Activated CD4-positive, alpha-beta memory T cell treated with anti-CD3 and anti-CD28 coated beads for 36 hours (primary cell): ENCODE data around the gene ALG8. TPM values are rescaled to one million over a fixed set of nuclear protein-coding genes. Genes with fewer than 3 reads are reported as not detected.

Experiments used
- CTCF ChIA-PET: fragments of 350-600 bp; sonication (Branson Sonifier 250); formaldehyde crosslinking; loops from one replicate; lab custom pipeline; 2021; ENCODE audit warnings: antibody characterized with exemption, inconsistent platforms; lab: Charles Lee
- POLR2A ChIA-PET: fragments of 350-600 bp; sonication (Branson Sonifier 250); formaldehyde crosslinking; loops from one replicate; lab custom pipeline; 2021; ENCODE audit warnings: antibody characterized with exemption; lab: Charles Lee
- DNase-seq: peaks from one replicate; pipeline ENCODE4 v3.0.0-alpha.2; 2020
- H3K27ac Mint-ChIP-seq: one replicate; pipeline ENCODE4 v1.8.0; 2021; ENCODE audit warnings: mixed read lengths
- H3K27me3 Mint-ChIP-seq: one replicate; pipeline ENCODE4 v1.8.0; 2021; ENCODE audit warnings: mixed read lengths
- H3K36me3 Mint-ChIP-seq: one replicate; pipeline ENCODE4 v1.8.0; 2021; ENCODE audit warnings: mixed read lengths
- H3K4me1 Mint-ChIP-seq: one replicate; pipeline ENCODE4 v1.8.0; 2021; ENCODE audit warnings: low read depth, mixed read lengths
- H3K4me3 Mint-ChIP-seq: one replicate; pipeline ENCODE4 v1.8.0; 2021; ENCODE audit warnings: mild to moderate bottlenecking, mixed read lengths
- H3K9me3 Mint-ChIP-seq: one replicate; pipeline ENCODE4 v1.8.0; 2021; ENCODE audit warnings: mixed read lengths
- intact Hi-C: fragments of 100-400 bp; cut with micrococcal nuclease; formaldehyde crosslinking; loops from one replicate; pipeline ENCODE4 v1.15.1; 2023
- total RNA-seq, 2 experiments: library from RNA; stranded (reverse); gene quantifications; one replicate each; pipeline ENCODE4 v1.2.3, GENCODE V29; 2021

Gene ALG8
- total RNA-seq, 2 experiments from 2014 or later = 45.8 to 45.9 TPM

DNA sequence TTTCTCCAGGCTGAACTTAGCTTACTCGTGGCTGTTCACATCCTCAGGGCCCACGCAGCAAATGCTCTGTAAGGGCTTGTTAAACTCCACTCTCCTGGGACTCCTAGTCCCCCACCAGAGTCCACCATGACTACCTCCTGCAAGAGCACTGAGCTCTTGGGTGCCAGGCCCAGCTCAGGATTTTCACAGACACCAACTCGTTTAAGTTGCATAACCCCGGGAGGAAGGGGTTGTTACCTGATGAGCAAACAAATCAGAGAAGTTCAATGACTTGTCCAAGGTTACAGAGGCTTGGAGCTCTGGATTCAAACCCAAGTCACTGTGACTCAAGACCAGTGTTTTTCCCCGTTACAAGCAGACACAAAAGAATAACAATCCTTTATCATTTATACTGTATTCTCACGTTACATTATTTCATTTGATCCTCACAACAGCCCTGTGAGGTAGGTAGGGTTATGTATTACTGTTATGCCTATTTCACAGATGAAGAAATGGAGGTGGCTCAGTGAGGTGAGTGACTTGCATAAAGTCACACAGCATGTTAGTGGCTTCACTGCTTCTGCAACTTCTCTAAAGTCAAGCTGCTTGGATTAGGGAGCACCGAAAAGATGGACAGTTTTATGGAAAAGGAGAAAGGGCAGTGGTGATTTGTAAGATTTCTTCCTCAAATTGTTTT is 31.6 kb upstream of the ALG8 start:
- H3K9me3 Mint-ChIP-seq = peaks cover under 1% of the 10 kb centered on the region
- no peak overlapping the region for H3K4me3 Mint-ChIP-seq
- H3K27me3 Mint-ChIP-seq = no peaks in the 10 kb centered on the region
- ChIA-PET CTCF (no interaction called here), POLR2A (no interaction called here)
- DNase-seq = no peak
- intact Hi-C loops = no loop called here
- no peaks in the 10 kb centered on the region for H3K4me1 Mint-ChIP-seq
- no peak overlapping the region for H3K27ac Mint-ChIP-seq
- H3K36me3 Mint-ChIP-seq = peaks cover 10% of the 10 kb centered on the region

DNA sequence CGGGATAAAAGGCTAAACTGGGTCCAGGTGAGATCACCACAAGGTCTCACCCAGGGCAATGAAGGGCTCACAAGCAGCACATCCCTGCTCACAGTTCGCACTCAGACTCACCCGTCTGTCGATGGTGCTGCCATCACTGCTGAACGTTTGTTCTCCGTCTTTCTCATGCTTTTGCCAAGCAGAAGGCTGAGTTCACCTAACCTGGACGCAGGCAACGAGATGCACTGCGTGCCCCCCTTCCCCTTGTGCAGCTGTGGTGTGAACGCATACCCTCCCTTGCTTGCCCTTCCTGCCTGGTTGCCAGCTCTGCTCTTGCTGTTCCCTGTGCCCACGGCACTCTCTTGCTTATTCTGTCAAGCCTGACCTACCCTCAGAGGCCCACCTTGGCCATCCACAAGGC is 31.0 kb upstream of the ALG8 start:
- intact Hi-C loops = no loop called here
- H3K9me3 Mint-ChIP-seq = no peaks in the 10 kb centered on the region
- no peak for DNase-seq
- POLR2A ChIA-PET = no interaction called here
- H3K27ac Mint-ChIP-seq = no peak overlapping the region
- H3K36me3 Mint-ChIP-seq = peaks cover 10% of the 10 kb centered on the region
- CTCF ChIA-PET = no interaction called here
- no peak overlapping the region for H3K4me3 Mint-ChIP-seq
- H3K4me1 Mint-ChIP-seq = no peaks in the 10 kb centered on the region
- H3K27me3 Mint-ChIP-seq = no peaks in the 10 kb centered on the region

DNA sequence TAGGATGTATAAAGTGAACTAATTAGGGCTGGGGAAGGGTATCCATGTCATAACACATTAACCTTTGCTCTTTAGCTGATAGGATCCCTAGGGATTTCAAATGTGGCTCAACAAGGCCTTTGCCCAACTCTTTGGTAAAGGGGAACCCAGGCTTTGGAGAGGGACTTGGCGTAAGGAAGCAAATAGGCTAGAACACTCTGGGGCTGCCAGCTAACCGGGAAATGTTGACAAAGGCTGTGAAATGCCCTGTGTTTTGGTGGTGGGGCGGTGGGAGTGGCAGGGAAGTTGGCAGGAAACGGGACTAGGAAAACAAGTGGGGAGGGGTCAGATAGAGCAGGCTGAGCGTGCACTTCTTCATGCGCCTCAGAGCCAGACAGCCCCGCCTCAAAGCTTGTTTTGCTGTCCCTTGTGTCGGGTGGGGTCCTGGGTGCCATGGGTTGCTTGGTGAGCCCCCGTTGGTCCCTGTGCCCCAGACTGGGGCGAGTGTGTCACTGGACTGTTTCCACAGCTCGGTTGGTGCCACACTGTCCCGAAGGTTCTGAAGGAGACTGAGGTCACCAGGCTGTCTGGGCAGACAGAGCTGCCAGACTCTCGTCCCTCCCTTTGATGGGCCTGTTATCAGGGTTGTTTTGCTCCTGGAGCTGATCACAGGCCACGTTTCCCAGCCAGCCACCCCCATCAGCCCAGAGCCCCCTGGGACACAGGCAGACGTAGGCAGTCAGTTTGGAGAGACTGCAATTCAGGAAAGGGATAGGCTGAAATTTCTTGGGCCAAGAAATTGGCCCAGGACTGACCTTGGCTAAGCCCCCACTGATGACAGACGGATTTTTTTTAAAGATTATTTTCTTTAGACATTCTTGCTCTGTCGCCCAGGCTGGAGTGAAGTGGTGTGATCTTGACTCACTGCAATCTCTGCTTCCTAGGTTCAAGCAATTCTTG is 29.4 kb upstream of the ALG8 start:
- H3K4me3 Mint-ChIP-seq = no peak overlapping the region
- ChIA-PET CTCF (no interaction called here), POLR2A (no interaction called here)
- H3K9me3 Mint-ChIP-seq = no peaks in the 10 kb centered on the region
- no peak for DNase-seq
- intact Hi-C loops = no loop called here
- H3K36me3 Mint-ChIP-seq = peaks cover 6% of the 10 kb centered on the region
- no peaks in the 10 kb centered on the region for H3K4me1 Mint-ChIP-seq
- H3K27ac Mint-ChIP-seq = no peak overlapping the region
- H3K27me3 Mint-ChIP-seq = no peaks in the 10 kb centered on the region

DNA sequence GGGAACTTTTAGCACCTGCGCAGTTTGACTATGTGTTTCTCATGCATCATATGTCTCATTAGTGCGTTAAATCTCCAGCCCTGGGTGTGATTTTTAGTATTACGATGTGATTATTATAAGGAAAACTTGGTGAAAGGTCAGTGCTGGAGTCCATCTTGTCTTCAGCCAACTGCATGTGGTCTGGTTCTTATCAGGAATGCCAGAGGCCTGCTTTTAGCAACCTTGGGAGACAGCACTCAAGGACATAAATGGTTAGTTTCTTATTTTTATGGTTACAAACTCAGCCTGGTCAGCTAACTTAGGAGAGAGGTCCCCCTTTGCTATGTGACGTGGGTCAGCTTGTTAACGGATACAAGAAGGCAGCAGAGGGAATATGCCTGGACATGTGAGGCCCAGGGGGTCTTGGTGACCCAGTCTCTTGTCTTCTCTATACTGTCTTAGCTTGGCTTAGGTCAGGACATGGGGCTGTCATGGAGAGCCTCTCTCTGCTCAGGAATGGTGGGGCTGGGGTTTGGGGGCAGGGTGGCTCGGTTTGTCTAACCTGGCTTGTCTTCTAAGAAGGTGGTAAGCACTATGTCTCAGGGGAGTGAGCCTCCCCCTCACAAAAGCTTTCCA is 27.5 kb upstream of the ALG8 start:
- Mint-ChIP-seq H3K9me3 (no peaks in the 10 kb centered on the region), H3K27me3 (no peaks in the 10 kb centered on the region), H3K4me1 (no peaks in the 10 kb centered on the region), H3K36me3 (no peaks in the 10 kb centered on the region), H3K27ac (no peak overlapping the region), H3K4me3 (no peak overlapping the region)
- intact Hi-C loops = no loop called here
- no peak for DNase-seq
- ChIA-PET CTCF (no interaction called here), POLR2A (no interaction called here)

DNA sequence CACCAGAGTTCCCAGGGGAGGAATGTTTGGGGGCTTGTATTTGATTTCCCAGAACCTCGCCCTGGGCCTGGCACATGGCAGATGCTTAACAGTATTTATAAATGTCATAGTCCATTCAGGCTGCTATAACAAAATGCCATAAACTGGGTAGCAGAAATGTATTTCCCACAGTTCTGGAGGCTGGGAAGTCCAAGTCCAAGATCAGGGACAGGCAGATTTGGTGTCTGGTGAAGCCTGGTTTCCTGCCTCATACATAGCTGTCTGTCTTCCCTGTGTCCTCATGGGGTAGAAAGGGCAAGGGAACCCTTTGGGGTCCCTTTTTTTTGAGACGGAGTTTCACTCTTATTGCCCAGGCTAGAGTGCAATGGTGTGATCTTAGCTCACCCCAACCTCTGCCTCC is 25.0 kb upstream of the ALG8 start:
- H3K36me3 Mint-ChIP-seq = no peaks in the 10 kb centered on the region
- no peaks in the 10 kb centered on the region for H3K4me1 Mint-ChIP-seq
- H3K4me3 Mint-ChIP-seq = no peak overlapping the region
- no peak for DNase-seq
- CTCF ChIA-PET = no interaction called here
- no peaks in the 10 kb centered on the region for H3K27me3 Mint-ChIP-seq
- POLR2A ChIA-PET = no interaction called here
- intact Hi-C loops = no loop called here
- no peak overlapping the region for H3K27ac Mint-ChIP-seq
- H3K9me3 Mint-ChIP-seq = no peaks in the 10 kb centered on the region

- Mint-ChIP-seq H3K4me1 (no peaks in the 10 kb centered on the region), H3K9me3 (no peaks in the 10 kb centered on the region), H3K36me3 (no peaks in the 10 kb centered on the region), H3K4me3 (no peak overlapping the region), H3K27me3 (no peaks in the 10 kb centered on the region), H3K27ac (no peak overlapping the region)
- ChIA-PET CTCF (no interaction called here), POLR2A (no interaction called here)
- DNase-seq = no peak
- intact Hi-C loops = no loop called here
Observed at GRCh38 chr11:78163828-78164227, 24.4 kb upstream of the ALG8 start.

DNA sequence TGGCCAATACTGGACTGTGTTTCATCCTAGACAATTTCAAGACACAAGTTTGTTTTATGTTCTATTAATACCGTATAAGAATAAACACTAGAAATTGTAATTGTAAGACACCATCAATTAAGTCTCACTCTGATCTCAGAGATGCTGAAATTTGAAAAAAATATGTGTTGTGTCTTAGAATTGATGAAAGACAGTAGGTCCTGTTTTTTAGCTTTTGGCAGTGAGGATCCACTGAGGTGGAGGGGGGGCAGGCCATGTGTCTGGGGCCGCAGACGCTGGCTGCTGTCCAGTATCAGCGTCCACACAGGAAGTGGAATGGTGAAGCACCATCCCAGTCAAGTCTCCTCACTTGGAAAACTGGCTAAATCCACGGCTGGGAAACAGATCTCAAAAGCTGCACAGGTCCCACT is 22.5 kb upstream of the ALG8 start:
- Mint-ChIP-seq H3K36me3 (no peaks in the 10 kb centered on the region), H3K27me3 (no peaks in the 10 kb centered on the region), H3K4me3 (no peak overlapping the region), H3K9me3 (no peaks in the 10 kb centered on the region), H3K27ac (no peak overlapping the region), H3K4me1 (no peaks in the 10 kb centered on the region)
- POLR2A ChIA-PET = no interaction called here
- intact Hi-C loops = no loop called here
- CTCF ChIA-PET = no interaction called here
- DNase-seq = no peak

GRCh38 chr11:78161346-78161745 is 21.9 kb upstream of the ALG8 start:
- Mint-ChIP-seq H3K4me3 (no peak overlapping the region), H3K9me3 (no peaks in the 10 kb centered on the region), H3K36me3 (no peaks in the 10 kb centered on the region), H3K4me1 (no peaks in the 10 kb centered on the region), H3K27ac (no peak overlapping the region), H3K27me3 (no peaks in the 10 kb centered on the region)
- intact Hi-C loops = no loop called here
- no peak for DNase-seq
- ChIA-PET POLR2A (no interaction called here), CTCF (no interaction called here)

DNA sequence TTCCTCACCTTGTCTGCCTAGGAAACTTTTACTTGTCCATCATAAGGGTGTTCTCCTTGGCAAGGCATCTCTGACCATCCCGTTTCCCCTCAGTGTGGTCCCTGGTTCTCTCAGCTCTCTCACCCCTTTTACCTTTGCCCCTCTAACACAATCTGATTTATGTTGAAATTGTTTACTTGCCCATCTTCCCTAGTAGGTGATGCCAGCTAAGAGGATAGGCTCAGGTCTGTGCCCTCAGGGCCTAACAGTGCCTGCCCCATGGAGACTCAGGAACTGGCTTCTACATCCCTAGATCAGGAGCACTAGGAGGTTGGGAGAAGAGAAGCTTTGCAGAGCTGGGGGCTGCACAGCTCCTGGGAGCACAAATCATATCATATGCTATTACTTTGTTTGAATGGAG is 21.1 kb upstream of the ALG8 start:
- no peak overlapping the region for H3K27ac Mint-ChIP-seq
- no peaks in the 10 kb centered on the region for H3K9me3 Mint-ChIP-seq
- no peaks in the 10 kb centered on the region for H3K4me1 Mint-ChIP-seq
- no peak overlapping the region for H3K4me3 Mint-ChIP-seq
- H3K36me3 Mint-ChIP-seq = no peaks in the 10 kb centered on the region
- POLR2A ChIA-PET = no interaction called here
- no peaks in the 10 kb centered on the region for H3K27me3 Mint-ChIP-seq
- intact Hi-C loops = no loop called here
- DNase-seq = no peak
- CTCF ChIA-PET = no interaction called here

DNA sequence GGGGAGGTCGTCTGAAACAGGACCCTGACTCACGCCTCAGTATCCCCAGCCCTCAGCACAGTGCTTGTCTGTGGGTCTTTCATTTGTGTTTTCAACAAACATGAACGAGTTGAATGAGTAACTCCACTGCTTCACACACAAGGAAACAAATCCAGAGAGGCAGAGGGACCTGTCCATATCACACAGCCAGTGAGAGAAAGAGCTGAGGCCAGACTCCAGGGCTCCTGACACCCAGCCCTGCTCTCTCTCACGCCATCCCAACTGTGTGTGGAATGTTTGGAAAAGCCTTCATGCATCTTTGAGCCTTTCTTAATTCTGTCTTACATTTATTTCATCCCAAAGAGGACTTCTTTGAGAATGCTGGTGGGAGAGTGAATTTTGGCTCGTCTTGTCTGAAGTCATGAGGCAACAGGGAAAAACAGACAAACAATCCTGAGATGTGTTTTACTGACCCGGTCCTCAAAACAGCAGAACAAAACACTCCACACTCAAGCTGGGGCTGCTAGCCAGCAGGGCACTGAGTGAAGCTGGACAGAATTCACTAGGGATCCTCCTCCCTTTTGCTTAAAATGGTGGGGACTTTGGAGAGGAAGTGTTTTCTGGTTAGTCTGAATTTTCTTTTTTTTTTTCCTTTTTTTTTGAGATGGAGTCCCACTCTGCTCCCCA is 19.7 kb upstream of the ALG8 start:
- Mint-ChIP-seq H3K36me3 (no peaks in the 10 kb centered on the region), H3K27me3 (no peaks in the 10 kb centered on the region), H3K4me3 (no peak overlapping the region), H3K27ac (no peak overlapping the region), H3K4me1 (no peaks in the 10 kb centered on the region), H3K9me3 (no peaks in the 10 kb centered on the region)
- POLR2A ChIA-PET = no interaction called here
- CTCF ChIA-PET = no interaction called here
- DNase-seq = no peak
- intact Hi-C loops = no loop called here

DNA sequence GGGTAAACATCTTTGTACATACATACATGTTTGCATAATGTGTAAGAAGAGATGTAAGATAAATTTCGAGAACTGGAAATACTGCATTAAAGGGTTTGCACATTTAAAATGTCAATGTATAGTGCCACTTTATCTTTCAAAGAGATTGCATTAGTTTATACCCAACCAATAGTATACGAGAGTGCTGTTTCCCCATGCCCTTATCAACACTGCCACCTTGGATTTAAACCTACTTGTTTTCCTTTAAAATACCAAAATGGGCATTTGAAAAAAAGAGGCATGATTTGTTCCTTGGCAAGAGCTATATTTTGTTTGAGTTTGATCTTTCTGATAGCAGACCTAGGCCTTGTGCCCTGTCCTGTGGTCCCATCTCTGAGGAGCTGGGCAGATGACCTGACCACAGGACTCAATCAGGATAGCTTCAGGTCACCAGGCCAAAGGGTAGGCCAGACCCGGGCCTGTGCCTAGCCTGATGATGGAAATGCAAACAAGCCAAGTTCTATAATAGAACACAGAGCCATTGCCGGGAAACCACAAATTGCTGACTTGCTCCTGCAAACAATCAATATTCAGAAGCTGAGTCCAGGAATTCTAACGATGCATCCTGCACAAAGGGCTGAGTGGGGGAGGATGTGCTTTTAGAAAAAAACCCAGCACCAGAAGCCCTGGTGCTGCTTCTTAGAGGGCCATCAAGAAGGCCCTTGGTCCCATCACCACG is 16.9 kb upstream of the ALG8 start:
- CTCF ChIA-PET = no interaction called here
- H3K27ac Mint-ChIP-seq = no peak overlapping the region
- H3K9me3 Mint-ChIP-seq = no peaks in the 10 kb centered on the region
- no peak overlapping the region for H3K4me3 Mint-ChIP-seq
- POLR2A ChIA-PET = no interaction called here
- no peaks in the 10 kb centered on the region for H3K27me3 Mint-ChIP-seq
- DNase-seq = no peak
- H3K4me1 Mint-ChIP-seq = no peaks in the 10 kb centered on the region
- H3K36me3 Mint-ChIP-seq = no peaks in the 10 kb centered on the region
- intact Hi-C loops = no loop called here

DNA sequence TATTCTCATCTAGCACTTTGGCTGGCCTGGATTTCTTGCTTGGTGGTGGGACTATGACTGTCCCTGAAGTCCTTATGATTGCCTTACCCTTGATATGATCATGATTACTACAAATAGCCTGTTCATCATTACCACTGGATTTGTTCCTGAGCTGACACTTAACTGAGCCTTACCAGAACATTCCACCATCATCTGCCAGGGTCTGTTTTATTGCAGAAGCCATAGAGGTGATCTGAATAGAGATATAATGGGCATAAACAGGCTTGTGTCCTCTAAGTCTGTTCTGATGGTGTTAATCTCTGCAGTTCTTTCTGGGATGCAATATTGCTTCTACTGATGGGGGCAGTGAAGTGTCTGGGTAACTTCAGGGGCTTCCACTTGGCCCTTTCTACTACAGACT is 12.4 kb upstream of the ALG8 start:
- CTCF ChIA-PET = no interaction called here
- H3K9me3 Mint-ChIP-seq = no peaks in the 10 kb centered on the region
- no peaks in the 10 kb centered on the region for H3K36me3 Mint-ChIP-seq
- POLR2A ChIA-PET = no interaction called here
- H3K27ac Mint-ChIP-seq = no peak overlapping the region
- no peaks in the 10 kb centered on the region for H3K27me3 Mint-ChIP-seq
- intact Hi-C loops = no loop called here
- DNase-seq = no peak
- no peak overlapping the region for H3K4me3 Mint-ChIP-seq
- no peaks in the 10 kb centered on the region for H3K4me1 Mint-ChIP-seq
